Stimulated activated CD4-positive, alpha-beta T cell treated with anti-CD3 and anti-CD28 coated beads, Interleukin-15, amount 100 ng/mL, for 1 hour (primary cell): ENCODE data around the gene AP5B1.

Source experiments
- DNase-seq, 2 donors: peaks; one replicate each; pipeline ENCODE4 v3.0.0-alpha.2; 2020; ENCODE audit warnings: low read depth in 1 of 2, low spot score in 1 of 2

Gene AP5B1

GRCh38 chr11:65786008-65786785 is 5.4 kb upstream of the AP5B1 start:
- DNase-seq, result no peak

GRCh38 chr11:65785319-65786007 is 4.7 kb upstream of the AP5B1 start:
- DNase-seq, result no peak

GRCh38 chr11:65782816-65783228 is 2.0 kb upstream of the AP5B1 start:
- no peak for DNase-seq

GRCh38 chr11:65781962-65782815 is 1.4 kb upstream of the AP5B1 start:
- DNase-seq, result no peak

GRCh38 chr11:65781152-65781961 is 581 bp upstream of the AP5B1 start:
- no peak for DNase-seq

- peak; percentile 56 to 70 for DNase-seq
These were observed 632 bp downstream of the AP5B1 start for GRCh38 chr11:65779919-65780769.

GRCh38 chr11:65779669-65779918 is 1.2 kb downstream of the AP5B1 start:
- no peak for DNase-seq

- DNase-seq, result no peak
These were observed 1.7 kb downstream of the AP5B1 start for GRCh38 chr11:65778901-65779668.

GRCh38 chr11:65778431-65778900 is 2.3 kb downstream of the AP5B1 start:
- DNase-seq, result no peak

- DNase-seq, result no peak
These were observed 2.9 kb downstream of the AP5B1 start for GRCh38 chr11:65777821-65778361.

GRCh38 chr11:65777241-65777640 is 3.5 kb downstream of the AP5B1 start:
- no peak for DNase-seq

GRCh38 chr11:65776710-65777141 is 4.0 kb downstream of the AP5B1 start:
- DNase-seq, result no peak

- DNase-seq, result no peak
These were observed 4.6 kb downstream of the AP5B1 start for GRCh38 chr11:65776196-65776595.

GRCh38 chr11:65774525-65775306 is 6.1 kb downstream of the AP5B1 start:
- DNase-seq, result no peak

GRCh38 chr11:65773784-65774411 is 6.9 kb downstream of the AP5B1 start:
- no peak for DNase-seq

GRCh38 chr11:65771589-65772112 is 9.1 kb downstream of the AP5B1 start:
- no peak for DNase-seq

GRCh38 chr11:65770951-65771567 is 9.7 kb downstream of the AP5B1 start:
- DNase-seq, result no peak
